Activated T-helper 1 cell treated with anti-CD3 and anti-CD28 coated beads, Interleukin-12 subunit alpha, Interleukin-12 subunit beta, Interleukin-2, Interleukin-4 antibody, amounts not matched to agents 30 ng/mL and 10 ng/mL and 1 ng/mL, durations not matched to agents 14 hours and 24 hours and 36 hours (primary cell): ENCODE measurements around the gene FRAS1. TPM values are rescaled to one million over a fixed set of nuclear protein-coding genes. Genes with fewer than 3 reads are reported as not detected.
"Not testable (repeated sequence)": the region's sequence is repeated elsewhere in the genome, so short reads cannot be mapped to it uniquely, and the experiment has no call there.

Experiments used
- DNase-seq: peaks from one replicate; pipeline ENCODE4 v3.0.0; 2021; ENCODE audit warnings: low spot score
- H3K27ac Mint-ChIP-seq: one replicate; pipeline ENCODE4 v1.8.0; 2021; ENCODE audit warnings: mild to moderate bottlenecking, mixed read lengths
- H3K27me3 Mint-ChIP-seq: one replicate; pipeline ENCODE4 v1.8.0; 2022; ENCODE audit warnings: mild to moderate bottlenecking, moderate library complexity, mixed read lengths; ENCODE audit not compliant: insufficient read depth
- H3K36me3 Mint-ChIP-seq: one replicate; pipeline ENCODE4 v1.8.0; 2021; ENCODE audit warnings: low read depth, mixed read lengths
- H3K4me1 Mint-ChIP-seq: one replicate; pipeline ENCODE4 v1.8.0; 2021; ENCODE audit warnings: low read depth, mixed read lengths
- H3K4me3 Mint-ChIP-seq: one replicate; pipeline ENCODE4 v1.8.0; 2021; ENCODE audit warnings: mild to moderate bottlenecking, moderate library complexity, mixed read lengths
- H3K9me3 Mint-ChIP-seq: one replicate; pipeline ENCODE4 v1.8.0; 2021; ENCODE audit warnings: mixed read lengths
- intact Hi-C: fragments of 100-400 bp; cut with micrococcal nuclease; formaldehyde crosslinking; loops from one replicate; pipeline ENCODE4 v1.15.1; 2024
- total RNA-seq: library from RNA; stranded (reverse); gene quantifications from 2 replicates; pipeline ENCODE4 v1.2.3, GENCODE V29; 2022

FRAS1 gene
- total RNA-seq, 1 donor from 2014 or later: not detected

DNA sequence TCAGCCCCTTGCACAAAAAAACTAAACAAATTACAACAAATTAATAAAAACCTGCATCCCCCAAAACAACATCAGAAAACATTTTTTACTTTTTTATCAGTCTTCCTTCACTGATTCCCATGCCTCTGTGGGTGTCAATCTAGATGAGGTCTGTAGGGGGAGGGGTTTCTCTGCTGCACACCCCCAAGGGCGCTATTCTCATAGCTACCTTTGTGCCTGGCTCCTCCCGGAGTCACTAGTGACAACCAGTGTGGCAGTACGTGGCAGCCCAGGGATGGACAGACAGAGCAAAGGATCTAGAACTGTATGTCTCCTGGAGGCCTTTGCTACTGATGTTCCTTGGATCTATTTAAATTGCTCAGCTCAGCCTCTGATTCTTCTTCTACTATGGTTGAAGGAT is 266.3 kb downstream of the FRAS1 start:
- Mint-ChIP-seq H3K27me3 (peaks cover 24% of the 10 kb centered on the region), H3K4me3 (no peak overlapping the region), H3K4me1 (peaks cover 9% of the 10 kb centered on the region), H3K27ac (no peak overlapping the region), H3K36me3 (no peaks in the 10 kb centered on the region), H3K9me3 (no peaks in the 10 kb centered on the region)
- intact Hi-C loops: loop anchor here (10.0 kb wide), 1 partner anchor 541 kb away; no protein-coding TSS in a partner anchor
- DNase-seq: no peak

DNA sequence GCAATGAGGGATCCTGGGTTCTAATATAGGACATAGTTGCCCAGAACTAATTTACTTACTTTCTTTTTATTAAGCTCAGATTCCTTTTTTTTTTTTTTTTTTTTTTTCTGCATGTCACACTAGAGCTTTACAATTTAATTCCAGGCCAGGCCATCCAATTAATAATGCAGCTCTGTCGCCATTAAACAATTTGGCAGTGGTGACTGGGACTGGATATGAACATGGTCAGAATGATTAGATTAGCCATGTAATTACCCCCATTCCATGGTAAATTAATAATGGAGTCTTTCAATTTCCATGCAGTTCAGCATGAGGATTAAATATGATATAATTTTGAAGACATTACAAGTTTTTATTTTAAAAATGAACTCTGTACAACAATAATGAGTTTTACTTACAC is 267.5 kb downstream of the FRAS1 start:
- Mint-ChIP-seq H3K4me1 (peaks cover 9% of the 10 kb centered on the region), H3K27me3 (peaks cover 23% of the 10 kb centered on the region), H3K4me3 (no peak overlapping the region), H3K9me3 (no peaks in the 10 kb centered on the region), H3K36me3 (no peaks in the 10 kb centered on the region), H3K27ac (no peak overlapping the region)
- intact Hi-C loops: loop anchor here (10.0 kb wide), 1 partner anchor 540 kb away; no protein-coding TSS in a partner anchor
- no peak for DNase-seq

DNA sequence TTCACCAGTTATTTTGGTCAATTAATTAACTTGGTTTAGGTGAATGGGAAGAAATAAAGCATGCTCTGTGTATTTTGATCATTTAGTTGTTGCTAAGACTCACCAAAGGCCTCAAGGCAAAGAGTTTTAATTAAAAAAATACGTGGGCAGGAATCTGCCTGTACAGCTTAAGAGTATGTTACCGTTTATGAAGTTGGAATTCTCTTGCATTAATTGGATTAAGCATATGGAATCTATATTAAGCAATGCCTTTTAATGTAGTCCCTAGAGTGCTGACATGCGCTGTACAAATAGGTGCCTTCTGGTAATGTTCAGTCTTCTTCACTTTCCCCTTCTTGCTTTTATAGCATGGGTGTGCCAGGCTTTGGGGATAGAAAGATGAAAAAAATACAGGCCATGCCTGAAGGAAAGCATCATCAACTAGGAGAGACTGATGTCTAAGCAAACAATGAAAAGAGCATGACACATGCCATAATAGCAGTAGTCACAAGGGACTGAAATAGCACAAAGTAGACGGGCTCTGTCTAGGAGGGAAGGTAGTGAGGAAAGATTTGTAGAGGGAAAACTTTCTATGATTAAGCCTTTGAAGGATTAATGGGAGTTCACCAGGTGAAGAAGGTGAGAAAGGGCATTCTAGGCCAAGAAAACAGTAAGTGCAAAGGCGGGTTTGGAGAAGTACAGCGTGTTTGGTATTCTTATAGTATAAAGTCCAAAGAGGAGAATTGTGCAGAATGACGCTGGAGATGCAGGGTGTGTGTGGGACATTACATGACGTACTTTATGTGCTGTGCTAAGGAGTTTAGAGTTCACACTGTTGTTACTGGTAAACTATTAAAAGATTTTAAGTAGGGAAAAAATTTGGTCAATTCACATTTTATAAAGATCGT is 268.4 kb downstream of the FRAS1 start:
- H3K27ac Mint-ChIP-seq: no peak overlapping the region
- DNase-seq: no peak
- H3K9me3 Mint-ChIP-seq: no peaks in the 10 kb centered on the region
- intact Hi-C loops: loop anchor here (10.0 kb wide), 1 partner anchor 539 kb away; no protein-coding TSS in a partner anchor
- no peak overlapping the region for H3K4me3 Mint-ChIP-seq
- peaks cover 3% of the 10 kb centered on the region for H3K4me1 Mint-ChIP-seq
- peaks cover 23% of the 10 kb centered on the region for H3K27me3 Mint-ChIP-seq
- H3K36me3 Mint-ChIP-seq: no peaks in the 10 kb centered on the region

DNA sequence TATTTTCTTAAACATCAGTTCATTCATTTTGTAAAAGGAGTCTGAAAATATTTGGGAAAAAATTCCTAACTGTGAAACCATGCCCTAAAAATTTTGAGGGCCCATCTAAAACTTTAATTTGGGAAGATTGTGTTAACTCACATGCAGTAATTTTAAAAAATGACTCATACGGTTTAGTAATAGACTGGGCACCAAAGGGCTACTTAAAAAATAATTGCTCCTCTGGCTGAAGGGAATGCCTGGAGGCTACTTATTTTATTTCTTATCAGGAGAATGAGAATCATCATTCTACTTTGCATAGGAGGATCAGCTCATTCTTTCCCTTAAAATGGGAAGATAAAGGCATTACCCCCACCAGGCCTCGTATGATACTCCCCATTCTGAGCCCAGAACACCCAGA is 271.5 kb downstream of the FRAS1 start:
- not testable (repeated sequence) for H3K27ac Mint-ChIP-seq, H3K9me3 Mint-ChIP-seq, H3K4me1 Mint-ChIP-seq, DNase-seq, H3K4me3 Mint-ChIP-seq, H3K36me3 Mint-ChIP-seq
- H3K27me3 Mint-ChIP-seq: peaks cover 29% of the 10 kb centered on the region
- intact Hi-C loops: loop anchor here (10.0 kb wide), 1 partner anchor 536 kb away; no protein-coding TSS in a partner anchor

DNA sequence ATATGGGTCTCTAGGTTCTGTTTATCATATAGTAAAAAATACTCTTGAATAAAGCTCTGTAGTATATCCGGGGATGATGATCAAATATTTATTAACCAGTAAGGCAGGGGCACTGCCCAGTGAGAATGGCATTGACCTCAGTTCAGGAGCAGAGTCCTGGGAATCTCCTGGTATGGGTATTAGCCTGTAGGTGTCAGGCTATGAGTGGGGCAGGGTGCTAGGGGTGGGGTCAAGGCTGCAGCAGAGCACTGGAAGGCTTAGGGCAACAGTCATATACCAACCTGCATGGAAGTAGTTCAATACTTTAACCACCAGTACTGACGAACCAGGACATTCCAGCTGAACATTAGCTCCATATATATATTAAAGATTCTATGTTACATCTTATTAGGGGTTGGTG is 274.1 kb downstream of the FRAS1 start:
- H3K27me3 Mint-ChIP-seq: peaks cover 22% of the 10 kb centered on the region
- intact Hi-C loops: no loop called here
- H3K4me1 Mint-ChIP-seq: no peaks in the 10 kb centered on the region
- no peaks in the 10 kb centered on the region for H3K9me3 Mint-ChIP-seq
- no peak overlapping the region for H3K4me3 Mint-ChIP-seq
- no peak for DNase-seq
- H3K36me3 Mint-ChIP-seq: no peaks in the 10 kb centered on the region
- H3K27ac Mint-ChIP-seq: no peak overlapping the region

DNA sequence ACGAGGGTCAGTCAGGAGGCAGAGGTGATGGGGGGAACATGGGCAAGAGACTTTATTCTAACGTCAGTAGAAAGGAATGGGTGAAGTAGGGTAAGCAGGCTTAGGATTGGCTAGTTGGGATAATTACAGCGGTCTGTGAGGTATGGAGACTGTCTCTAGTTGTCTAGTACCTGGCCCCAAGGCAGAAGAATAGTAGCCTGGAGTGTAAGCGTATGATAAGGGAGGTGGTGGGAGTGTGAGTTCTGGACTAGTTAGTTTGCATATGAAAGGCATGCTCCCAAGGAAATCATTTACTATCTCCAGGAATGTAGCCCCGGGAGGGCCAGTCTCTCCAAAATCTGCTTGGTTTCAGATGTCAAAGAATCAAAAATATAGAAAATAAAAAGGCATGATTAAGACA is 274.8 kb downstream of the FRAS1 start:
- H3K27me3 Mint-ChIP-seq: peaks cover 19% of the 10 kb centered on the region
- no peak for DNase-seq
- intact Hi-C loops: no loop called here
- no peaks in the 10 kb centered on the region for H3K4me1 Mint-ChIP-seq
- H3K36me3 Mint-ChIP-seq: no peaks in the 10 kb centered on the region
- H3K27ac Mint-ChIP-seq: no peak overlapping the region
- H3K9me3 Mint-ChIP-seq: no peaks in the 10 kb centered on the region
- no peak overlapping the region for H3K4me3 Mint-ChIP-seq

DNA sequence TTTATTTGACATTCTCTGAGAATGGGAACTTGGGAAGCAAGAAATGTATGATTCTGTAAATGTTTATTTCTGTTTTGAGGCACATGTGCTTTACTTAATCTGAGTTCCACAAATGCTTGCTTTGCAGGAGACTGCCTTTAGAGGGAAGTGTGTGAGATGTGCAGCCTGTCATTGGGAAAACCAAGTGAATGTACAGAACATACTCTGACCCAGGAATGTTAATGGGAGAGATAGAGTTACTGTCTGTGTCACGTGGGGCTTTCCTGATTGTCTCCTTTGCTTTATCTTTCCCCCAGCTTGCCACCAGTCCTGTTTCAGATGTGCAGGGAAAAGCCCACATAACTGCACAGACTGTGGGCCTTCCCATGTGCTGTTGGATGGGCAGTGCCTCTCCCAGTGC is 275.9 kb downstream of the FRAS1 start:
- no peak overlapping the region for H3K4me3 Mint-ChIP-seq

DNA sequence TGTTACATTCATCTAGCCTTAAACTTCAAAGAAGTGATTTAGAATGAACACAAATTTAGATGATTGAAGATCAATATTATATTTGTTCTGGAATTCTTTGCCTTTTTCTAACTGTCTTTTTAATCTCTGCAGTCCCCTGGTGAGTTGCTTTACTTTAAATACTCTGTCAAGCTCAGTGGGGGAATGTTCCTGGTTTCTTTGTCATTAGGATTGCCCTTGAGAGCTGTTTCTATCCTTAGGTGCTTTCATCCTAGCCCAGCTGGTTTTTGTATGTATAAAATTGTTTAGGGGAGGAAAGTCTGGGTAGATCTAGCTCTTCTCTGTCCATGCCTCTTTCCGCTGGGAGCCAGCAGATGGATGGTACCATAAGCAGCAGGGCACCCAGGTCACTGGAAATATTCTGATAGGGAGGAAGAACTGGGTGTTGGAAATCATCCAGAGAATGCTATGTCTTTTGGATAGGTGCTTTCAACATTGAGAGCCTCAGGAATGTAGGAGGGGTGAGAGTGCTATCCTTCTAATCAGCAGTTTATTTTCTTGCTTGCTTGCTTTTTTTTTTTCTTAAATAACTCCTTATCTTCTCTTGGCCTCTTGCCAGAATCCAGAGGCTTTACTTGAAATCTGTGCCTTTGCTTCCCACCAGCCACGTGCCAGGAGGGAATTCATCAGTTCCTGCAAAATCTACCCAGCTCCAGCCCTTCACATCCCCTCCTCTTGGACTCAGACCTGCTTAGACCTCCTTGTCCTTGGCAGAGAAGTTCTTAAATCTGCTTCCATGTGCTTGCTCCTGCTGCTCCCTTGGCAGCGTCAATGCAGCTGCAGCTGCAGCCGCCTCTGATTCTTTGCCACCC is 279.2 kb downstream of the FRAS1 start:
- Mint-ChIP-seq H3K27ac (no peak overlapping the region), H3K4me1 (no peaks in the 10 kb centered on the region), H3K27me3 (peaks cover 26% of the 10 kb centered on the region), H3K9me3 (no peaks in the 10 kb centered on the region), H3K4me3 (no peak overlapping the region), H3K36me3 (no peaks in the 10 kb centered on the region)
- no peak for DNase-seq
- intact Hi-C loops: no loop called here

More for the DNA sequence above, 275.9 kb downstream of the FRAS1 start:
- Mint-ChIP-seq H3K36me3 (no peaks in the 10 kb centered on the region), H3K9me3 (no peaks in the 10 kb centered on the region), H3K4me1 (no peaks in the 10 kb centered on the region), H3K27me3 (peaks cover 19% of the 10 kb centered on the region), H3K27ac (no peak overlapping the region)
- DNase-seq: no peak
- intact Hi-C loops: no loop called here

DNA sequence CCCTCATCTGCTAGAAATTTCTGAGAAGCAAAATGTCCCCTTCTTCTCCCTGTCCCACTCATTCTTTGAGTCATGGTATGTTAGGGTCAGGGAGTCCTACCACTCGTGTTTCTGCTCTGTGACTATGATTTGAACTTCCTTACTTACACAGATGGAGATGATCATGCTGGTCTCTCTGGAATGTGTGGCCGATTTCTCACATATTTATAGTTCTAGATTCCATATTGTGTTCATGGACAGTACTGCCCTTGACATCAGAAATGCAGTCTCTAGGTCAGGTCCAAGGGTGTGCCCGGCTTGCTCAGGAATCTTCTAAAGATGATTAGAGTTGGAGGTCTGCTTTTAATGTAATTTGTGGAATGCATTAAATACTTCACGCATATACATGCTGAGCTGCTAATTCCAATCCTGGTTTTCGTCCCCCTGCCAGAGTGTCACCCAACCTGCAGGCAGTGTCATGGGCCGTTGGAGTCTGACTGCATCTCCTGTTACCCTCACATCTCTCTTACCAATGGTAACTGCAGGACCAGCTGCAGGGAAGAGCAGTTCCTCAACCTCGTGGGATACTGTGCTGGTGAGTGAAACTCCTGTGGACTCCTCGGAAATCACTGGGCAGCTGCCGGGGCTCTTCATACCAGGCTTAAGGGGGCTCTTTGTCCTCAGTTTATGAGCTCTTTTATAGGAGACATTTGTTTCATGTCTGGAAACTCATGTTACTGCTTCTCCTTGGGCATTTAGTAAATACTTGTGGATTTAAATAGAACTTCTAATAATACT is 280.3 kb downstream of the FRAS1 start:
- H3K4me1 Mint-ChIP-seq: no peaks in the 10 kb centered on the region
- H3K4me3 Mint-ChIP-seq: no peak overlapping the region
- H3K27ac Mint-ChIP-seq: no peak overlapping the region
- peaks cover 21% of the 10 kb centered on the region for H3K27me3 Mint-ChIP-seq
- no peak for DNase-seq
- H3K36me3 Mint-ChIP-seq: no peaks in the 10 kb centered on the region
- intact Hi-C loops: no loop called here
- H3K9me3 Mint-ChIP-seq: no peaks in the 10 kb centered on the region

DNA sequence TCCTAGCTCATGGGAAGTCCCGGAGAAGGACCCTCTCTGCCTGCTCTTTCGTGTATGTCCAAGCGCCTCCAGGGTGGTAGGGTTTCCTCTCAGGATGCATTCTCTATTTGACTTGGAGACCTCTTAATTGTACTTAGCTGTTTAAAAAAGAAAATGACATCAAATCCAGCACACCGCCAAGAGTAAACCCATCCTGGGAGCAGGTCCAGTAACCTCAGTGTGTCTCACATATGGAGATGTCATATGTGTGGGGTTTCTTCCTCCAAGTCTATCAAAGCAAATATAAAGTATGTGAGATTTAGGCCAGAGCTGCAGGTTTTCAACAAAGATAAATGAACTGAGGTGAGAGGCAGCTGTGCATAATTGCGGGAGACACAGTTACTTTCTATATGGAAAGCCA is 285.0 kb downstream of the FRAS1 start:
- H3K4me3 Mint-ChIP-seq: no peak overlapping the region

DNA sequence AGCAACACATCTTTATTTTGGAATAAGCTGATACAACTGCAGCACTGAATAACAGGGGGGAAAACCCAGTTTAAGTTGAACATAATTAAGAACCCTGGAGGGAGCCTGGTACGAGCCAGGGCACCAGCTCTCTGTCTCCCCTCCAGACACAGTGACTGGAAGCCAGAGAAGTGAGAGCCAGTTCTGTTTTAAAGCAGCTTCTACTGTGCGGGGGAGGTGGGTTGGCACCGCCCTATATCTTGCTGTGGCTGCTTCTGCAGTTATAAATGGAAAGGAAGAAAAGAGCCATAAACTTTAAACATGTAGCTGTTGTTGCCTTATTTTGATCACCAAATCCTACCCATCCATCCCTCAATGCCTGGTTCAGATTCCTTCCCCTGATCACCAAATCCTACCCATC is 286.6 kb downstream of the FRAS1 start:
- no peaks in the 10 kb centered on the region for H3K4me1 Mint-ChIP-seq
- no peak overlapping the region for H3K4me3 Mint-ChIP-seq
- intact Hi-C loops: no loop called here
- H3K9me3 Mint-ChIP-seq: no peaks in the 10 kb centered on the region
- no peak overlapping the region for H3K27ac Mint-ChIP-seq
- H3K36me3 Mint-ChIP-seq: no peaks in the 10 kb centered on the region
- H3K27me3 Mint-ChIP-seq: peaks cover 12% of the 10 kb centered on the region
- DNase-seq: no peak

More for the DNA sequence above, 285.0 kb downstream of the FRAS1 start:
- Mint-ChIP-seq H3K27me3 (peaks cover 13% of the 10 kb centered on the region), H3K36me3 (no peaks in the 10 kb centered on the region), H3K9me3 (no peaks in the 10 kb centered on the region), H3K4me1 (no peaks in the 10 kb centered on the region), H3K27ac (no peak overlapping the region)
- no peak for DNase-seq
- intact Hi-C loops: no loop called here

DNA sequence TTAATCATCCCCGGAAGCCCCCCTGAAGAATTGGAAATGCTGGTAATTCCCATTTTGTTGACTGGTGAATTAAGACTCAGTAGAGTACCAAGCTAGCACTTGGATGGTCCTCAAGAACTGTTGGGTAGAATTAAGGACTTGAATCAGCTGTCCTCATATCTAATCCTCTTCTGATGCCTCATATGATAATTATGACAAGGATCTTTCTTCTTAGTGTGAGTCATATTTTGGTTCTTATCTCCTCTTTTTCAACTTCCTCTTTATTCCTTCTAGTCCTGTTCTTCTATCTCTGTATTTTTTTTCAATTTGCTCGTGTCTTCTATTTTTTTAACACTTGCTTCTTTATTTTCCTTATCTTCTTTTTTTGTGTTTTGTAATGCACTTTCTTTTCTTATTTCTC is 288.1 kb downstream of the FRAS1 start:
- no peak for DNase-seq
- no peak overlapping the region for H3K4me3 Mint-ChIP-seq
- no peaks in the 10 kb centered on the region for H3K4me1 Mint-ChIP-seq
- no peaks in the 10 kb centered on the region for H3K36me3 Mint-ChIP-seq
- H3K27ac Mint-ChIP-seq: no peak overlapping the region
- no peaks in the 10 kb centered on the region for H3K9me3 Mint-ChIP-seq
- intact Hi-C loops: no loop called here
- peaks cover 3% of the 10 kb centered on the region for H3K27me3 Mint-ChIP-seq
